HG03280 (cell line): ENCODE measurements around the gene KIF5A.
A peak's percentile ranks its signal among the peaks of the same experiment; 100 is the strongest.

Source experiments
- ATAC-seq: cut with Tn5 transposase; IDR thresholded peaks from one replicate; pipeline ENCODE4 v1.9.1; 2021; ENCODE audit warnings: mild to moderate bottlenecking, moderate library complexity; ENCODE audit not compliant: unreplicated experiment

KIF5A gene

DNA sequence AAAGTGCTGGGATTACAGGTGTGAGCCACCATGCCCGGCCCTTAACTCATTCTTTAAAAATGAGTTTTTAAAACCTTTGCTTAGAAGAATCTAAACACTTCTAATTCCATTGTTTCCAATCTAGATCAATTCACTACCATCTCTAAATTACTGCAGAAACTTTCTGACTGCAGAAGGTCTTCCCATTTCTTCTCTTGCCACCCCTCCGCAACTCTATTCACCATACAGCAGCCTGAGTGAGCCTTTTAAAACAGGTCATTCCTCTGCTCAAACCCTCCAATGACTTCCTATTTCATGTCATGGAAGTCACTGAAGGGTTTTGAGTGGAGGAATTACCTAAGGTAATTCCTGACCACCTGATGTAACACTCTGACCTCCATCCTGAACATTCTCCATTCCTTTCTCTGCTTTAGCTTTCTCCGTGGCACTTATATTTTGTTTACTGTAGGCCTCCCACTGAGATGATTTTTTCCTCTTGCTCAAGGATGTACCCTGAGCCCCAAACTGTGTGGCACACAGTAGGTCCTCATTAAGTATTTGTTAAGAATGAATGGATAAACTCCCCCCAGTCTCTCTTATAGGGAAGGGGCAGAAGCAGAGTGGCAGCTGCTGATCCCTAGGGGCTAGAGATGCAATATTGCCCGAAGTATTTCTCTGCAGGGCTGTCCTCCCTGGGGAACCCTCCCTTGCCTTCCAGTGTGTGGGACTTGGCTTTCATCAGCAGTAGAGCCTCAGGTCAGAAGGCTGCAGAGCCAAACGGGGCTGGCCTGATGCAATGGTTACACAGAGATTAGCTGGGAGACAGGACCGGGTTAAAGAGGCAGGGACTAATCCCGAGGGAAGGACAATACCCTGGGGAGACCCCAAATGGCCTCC lies 30.7 kb upstream of the KIF5A start:
- ATAC-seq, result no peak

GRCh38 chr12:57519796-57520052 lies 30.1 kb upstream of the KIF5A start:
- ATAC-seq, result peak; percentile 2

DNA sequence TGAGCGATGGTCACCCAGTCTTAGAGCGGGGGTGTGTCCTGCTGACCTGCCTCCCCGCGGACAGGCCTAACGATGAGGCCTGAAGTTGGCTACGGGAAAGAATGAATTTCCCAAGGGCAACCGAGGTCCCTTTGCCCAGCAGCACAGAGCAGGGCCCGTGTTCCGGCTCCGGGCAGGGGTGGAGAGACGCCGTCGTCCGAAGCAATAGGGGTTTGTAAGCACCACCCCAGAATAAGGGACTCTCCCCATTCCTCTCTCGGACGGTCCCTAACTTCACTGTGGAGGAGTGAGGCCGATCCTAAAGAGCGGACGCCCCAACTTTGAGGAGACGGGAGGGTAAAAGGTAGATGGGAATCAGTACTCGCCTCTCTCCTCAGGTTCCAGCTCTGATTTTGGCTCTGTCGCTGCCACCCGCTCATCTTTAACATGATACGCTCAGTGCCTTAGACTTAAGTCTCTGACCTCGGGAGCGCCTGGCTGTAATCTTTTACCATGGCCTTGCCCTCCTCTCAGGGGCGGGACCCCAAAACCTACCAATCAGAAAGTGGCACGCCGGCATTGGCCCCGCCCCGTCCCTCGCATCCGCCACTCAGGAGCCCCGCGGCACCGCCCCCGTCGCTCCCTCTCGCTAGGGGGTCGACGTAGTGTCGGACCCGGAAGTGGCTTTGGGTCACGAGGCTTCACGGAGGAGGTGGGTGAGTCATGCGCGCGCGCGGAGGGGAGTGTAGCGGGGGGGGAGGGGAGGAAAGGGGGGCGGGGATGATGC lies 29.6 kb upstream of the KIF5A start, which contains the start of gene DDIT3:
Gene DDIT3, minus strand, starts transcription at position 462 of the 766 bp plus-strand sequence. CDS start 3,108 bp downstream, outside the sequence.
- peak; percentile 63 for ATAC-seq

DNA sequence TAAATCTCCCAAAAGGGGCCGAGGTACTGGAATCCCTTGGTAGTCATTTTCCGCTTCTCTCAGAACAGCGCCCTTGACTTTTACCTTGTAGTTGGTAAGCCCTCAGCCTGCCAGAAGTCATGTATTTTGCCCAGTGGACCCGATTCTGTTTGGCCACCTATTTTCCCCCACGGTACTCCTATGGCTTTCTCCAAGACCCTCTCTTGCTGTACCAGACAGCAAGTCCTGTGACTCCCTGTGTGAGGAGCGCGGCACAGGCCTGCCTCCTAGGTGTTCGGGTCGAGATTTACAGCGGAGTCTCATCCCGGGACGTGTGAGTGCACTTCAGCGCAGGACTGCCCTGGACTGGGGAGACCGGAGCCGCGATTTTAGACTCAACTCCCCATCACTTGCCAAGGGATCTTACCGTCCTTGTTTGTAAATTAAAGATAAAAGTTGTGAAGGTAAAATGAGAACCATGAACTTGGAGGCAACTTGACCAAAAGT lies 28.3 kb upstream of the KIF5A start:
- ATAC-seq, result no peak

- ATAC-seq, result peak; percentile 44
Observed at GRCh38 chr12:57522011-57522886, 27.6 kb upstream of the KIF5A start, which contains the start of gene MBD6. Gene MBD6 (plus strand): TSS chr12:57522824. CDS start chr12:57524304, 1,480 bp downstream.

DNA sequence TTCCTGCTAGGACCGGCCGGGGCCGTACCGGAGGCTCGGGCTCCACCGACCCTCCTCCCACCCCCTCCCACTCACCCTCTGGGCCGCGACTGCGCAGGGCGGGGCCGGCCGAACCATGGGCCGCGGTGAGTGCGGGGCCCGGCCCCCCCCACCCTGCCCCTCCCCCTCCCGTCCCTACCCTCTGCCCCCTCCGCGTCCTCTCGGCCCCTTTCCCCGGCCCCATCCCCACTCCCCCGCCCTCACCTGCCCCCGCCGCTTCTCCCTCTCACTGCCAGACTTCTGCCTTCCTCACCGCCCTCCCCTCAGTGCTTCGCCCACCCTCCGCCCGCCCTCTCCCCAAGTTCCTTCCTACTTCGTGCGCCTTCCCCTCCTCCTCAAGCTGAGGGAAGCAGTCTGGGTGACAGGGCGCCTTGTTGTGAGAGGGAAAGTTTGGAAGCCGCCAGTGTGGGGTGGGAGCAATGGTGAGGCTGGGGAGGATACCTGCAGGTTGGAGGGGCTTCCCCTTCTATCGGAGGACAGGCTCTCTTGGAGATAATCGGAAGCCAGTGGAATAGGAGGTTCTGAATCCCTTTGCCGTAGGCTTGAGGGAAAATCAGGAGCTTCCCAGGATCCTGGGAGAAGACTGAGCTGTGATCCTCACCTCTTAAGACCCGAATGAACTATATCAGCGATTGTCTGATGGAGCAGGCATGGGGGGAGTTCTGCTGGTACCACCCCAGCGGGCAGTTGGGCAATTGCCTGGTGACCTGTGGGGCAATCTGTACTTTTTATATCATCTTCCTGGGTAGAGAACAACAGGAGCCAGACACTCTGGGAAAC lies 26.7 kb upstream of the KIF5A start:
- no peak for ATAC-seq

- no peak for ATAC-seq
Observed at GRCh38 chr12:57523706-57524614, 25.9 kb upstream of the KIF5A start.

DNA sequence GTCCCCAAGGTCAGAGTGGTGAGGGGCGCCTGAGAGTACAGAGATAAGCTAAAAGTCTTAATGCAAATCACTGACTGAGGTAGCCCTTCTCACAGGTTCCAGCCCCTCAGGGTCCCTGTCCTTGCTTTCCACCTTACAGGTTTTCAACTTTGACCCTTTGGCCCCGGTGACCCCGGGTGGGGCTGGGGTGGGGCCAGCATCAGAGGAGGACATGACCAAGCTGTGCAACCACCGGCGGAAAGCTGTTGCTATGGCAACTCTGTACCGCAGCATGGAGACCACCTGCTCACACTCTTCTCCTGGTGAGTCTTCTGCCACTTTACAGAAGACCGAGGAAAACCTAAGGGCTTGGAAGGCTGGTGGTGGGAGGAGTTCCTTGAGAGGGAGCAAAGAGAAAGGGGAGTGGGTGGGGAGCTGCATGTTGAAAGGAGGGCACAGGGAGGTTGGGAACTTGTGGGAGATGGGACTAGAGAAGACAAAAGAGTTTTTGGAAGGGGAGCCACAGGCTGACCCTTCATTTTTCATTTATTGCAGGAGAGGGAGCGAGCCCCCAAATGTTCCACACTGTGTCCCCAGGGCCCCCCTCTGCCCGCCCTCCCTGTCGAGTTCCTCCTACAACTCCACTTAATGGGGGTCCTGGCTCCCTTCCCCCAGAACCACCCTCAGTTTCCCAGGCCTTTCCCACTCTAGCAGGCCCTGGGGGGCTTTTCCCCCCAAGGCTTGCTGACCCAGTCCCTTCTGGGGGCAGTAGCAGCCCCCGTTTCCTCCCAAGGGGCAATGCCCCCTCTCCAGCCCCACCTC lies 24.8 kb upstream of the KIF5A start:
- no peak for ATAC-seq

DNA sequence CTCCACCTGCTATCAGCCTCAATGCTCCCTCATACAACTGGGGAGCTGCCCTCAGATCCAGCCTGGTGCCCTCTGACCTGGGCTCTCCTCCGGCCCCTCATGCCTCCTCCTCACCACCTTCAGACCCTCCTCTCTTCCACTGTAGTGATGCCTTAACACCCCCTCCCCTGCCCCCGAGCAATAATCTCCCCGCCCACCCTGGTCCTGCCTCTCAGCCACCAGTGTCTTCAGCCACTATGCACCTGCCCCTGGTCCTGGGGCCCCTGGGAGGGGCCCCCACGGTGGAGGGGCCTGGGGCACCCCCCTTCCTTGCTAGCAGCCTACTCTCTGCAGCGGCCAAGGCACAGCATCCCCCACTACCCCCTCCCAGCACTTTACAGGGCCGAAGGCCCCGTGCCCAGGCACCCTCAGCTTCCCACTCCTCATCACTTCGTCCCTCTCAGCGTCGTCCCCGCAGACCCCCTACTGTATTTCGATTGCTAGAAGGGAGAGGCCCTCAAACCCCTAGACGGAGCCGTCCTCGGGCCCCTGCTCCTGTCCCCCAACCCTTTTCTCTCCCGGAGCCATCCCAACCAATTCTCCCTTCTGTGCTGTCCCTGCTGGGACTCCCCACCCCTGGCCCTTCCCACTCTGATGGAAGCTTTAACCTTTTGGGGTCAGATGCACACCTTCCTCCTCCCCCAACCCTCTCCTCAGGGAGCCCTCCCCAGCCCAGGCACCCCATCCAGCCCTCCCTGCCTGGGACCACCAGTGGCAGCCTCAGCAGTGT lies 24.0 kb upstream of the KIF5A start:
- ATAC-seq, result no peak

DNA sequence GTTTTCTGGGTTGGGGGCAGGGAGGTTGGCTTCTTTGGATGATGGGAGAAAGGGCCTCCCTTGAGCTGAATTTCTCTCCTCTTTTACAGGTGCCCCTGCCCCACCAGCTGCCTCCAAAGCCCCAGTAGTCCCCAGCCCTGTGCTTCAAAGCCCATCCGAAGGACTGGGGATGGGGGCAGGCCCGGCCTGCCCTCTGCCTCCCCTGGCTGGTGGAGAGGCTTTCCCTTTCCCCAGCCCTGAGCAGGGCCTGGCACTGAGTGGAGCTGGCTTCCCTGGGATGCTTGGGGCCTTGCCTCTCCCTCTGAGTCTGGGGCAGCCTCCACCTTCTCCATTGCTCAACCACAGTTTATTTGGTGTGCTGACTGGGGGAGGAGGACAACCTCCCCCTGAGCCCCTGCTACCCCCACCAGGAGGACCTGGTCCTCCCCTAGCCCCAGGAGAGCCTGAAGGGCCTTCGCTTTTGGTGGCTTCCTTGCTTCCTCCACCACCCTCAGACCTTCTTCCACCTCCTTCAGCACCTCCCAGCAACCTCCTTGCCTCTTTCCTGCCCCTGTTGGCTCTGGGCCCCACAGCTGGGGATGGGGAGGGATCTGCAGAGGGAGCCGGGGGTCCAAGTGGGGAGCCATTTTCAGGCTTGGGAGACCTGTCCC lies 23.2 kb upstream of the KIF5A start:
- ATAC-seq, result no peak

DNA sequence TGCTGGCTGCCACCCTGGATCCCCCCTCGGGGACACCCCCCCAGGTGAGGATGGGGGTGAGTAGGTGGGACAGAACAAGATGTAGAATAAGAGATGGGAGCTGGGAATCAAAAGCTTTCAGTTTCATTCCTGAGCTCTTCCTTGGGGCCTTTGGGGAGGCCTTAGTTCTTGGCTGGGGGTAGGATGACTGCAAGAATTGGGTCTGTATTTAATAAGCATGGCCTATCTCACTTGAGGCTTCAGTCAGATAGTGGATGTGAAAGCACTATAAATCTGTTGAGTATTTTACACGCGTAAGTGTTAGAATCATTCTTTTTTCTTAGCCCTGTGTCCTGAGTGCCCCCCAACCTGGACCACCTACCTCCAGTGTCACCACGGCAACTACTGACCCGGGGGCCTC lies 22.7 kb upstream of the KIF5A start:
- no peak for ATAC-seq

GRCh38 chr12:57528176-57528575 lies 21.7 kb upstream of the KIF5A start:
- ATAC-seq, result no peak

DNA sequence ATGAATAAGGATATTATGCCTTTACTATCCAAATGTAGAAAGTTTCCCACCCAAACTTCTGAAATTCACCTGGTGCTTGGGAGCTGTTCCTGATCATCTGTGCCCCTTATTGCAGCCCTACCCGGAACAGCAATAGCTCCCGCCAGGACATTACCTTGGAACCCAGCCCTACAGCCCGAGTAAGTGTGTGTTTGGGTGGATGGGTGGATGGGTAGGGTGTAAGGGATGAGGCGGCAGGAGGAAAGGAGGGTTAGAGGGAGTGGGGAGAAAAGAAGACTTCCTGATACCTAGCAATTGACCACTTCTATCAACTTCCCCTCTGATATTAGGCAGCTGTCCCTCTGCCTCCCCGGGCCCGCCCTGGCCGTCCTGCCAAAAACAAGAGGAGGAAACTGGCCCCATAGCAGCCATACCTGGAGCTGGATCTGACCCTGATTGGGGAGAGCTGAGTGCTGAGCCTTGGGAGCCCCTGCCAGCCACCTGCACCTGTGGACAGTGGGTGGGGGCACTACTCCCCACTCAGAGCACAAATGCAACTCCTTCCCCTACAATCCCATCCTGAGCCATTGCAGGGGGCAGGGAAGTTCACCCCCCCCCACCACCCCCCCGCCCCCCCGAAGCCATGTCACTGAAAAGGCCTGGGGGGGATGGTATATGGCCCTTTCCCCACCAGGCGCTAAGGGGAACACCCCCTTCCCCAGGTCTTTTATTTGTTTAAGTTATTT lies 20.9 kb upstream of the KIF5A start:
- ATAC-seq, result no peak

GRCh38 chr12:57529831-57530230 lies 20.0 kb upstream of the KIF5A start:
- no peak for ATAC-seq

DNA sequence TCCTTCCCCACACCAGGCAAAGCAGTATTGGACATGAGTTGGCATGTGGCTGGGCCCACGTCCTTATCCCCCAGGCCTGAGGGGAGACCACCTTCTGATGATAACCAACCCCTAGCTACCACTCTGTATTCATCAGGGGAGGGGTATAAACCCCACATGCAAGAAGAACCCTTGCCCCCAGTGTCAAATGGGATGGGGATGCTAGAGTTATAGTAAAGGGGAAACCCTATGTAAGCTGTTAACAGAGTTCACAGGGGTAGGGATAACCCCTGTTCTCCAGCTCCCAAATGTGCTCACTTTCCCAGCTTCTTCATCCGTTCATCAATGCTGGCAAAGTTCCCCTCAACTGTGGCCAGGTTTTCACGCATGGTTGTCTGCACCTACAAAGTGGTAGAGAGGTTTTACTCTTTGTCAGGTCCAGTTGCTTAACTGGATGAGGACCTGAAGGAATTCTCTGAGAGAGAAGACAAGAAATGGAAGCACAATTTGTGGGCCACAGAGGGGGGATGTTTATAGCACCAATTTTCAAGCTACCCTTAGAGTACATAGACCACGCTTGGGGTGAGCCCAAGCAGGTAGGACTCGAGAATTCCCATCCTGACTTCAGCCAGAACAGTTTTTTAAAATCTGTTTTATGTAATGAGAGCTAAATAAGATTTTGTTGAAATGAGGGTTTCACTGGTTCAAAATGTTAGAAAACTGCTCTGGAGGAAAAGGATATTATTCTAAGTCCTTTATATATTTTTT lies 19.3 kb upstream of the KIF5A start:
- no peak for ATAC-seq

- ATAC-seq, result no peak
Observed at GRCh38 chr12:57531836-57532235, 18.0 kb upstream of the KIF5A start.
